ENCODE results near the gene DNAH8.

The DNAH8 gene

DNA sequence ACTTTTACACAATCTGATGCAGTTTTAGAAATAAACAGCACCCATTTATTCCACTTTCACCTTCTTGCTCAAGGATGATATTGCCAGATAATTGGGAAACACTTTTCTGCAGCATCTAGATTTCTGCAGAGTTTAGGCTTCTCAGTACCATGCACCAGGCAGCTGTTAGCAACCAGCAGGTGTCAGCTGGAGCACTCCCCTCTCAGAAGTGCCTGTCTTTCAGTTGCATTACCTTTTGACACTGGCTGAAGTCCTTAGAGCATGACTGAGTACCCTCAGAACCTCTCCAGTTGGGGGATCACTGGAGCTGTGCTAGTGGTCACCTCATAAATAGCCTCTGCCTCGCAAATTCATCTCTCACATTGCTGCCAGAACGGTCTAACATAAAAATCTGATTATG, 91.2 kb downstream of the DNAH8 start:
- no peaks in the 10 kb centered on the region for H3K9me3 ChIP-seq (ENCODE audit: control insufficient read depth, low read length)
- no peaks in the 10 kb centered on the region for H3K36me3 ChIP-seq (ENCODE audit: control insufficient read depth, insufficient read depth, low read length)
- no peak overlapping the region for H3K27ac ChIP-seq (ENCODE audit: insufficient read depth, low read depth, low read length, poor library complexity, severe bottlenecking)
- WGBS, 2 experiments: 60 to 92% methylated on average over 2 of the region's 2 CpGs
- H3K27me3 ChIP-seq (ENCODE audit: control insufficient read depth, insufficient read depth, low read length, poor library complexity, severe bottlenecking): no peaks in the 10 kb centered on the region
- no peak overlapping the region for H3K4me3 ChIP-seq (ENCODE audit: insufficient read depth, low read depth, low read length)
- H3K4me1 ChIP-seq (ENCODE audit: control insufficient read depth, insufficient read depth, low read length): no peaks in the 10 kb centered on the region

DNA sequence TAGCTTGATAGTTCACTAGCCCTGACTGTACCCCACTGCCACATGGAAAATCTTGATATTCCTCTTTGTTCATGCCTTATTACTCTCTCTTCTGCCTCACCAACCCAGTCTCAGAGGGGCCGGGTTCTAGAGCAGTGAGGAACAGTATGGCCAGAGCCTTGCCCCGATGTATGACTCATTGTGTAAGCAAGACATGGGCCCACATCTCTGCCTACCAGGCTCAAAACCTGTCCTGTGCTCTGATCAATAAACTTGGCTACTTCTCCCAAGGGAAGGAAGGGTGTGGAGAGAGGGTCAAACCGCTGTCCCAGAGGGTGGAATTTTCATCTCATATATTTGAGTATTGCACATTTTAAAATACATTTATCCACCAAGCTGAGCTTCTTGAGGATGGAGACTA, 91.7 kb downstream of the DNAH8 start:
- Histone ChIP-seq H3K27ac (ENCODE audit: insufficient read depth, low read depth, low read length, poor library complexity, severe bottlenecking) (no peak overlapping the region), H3K36me3 (ENCODE audit: control insufficient read depth, insufficient read depth, low read length) (no peaks in the 10 kb centered on the region), H3K27me3 (ENCODE audit: control insufficient read depth, insufficient read depth, low read length, poor library complexity, severe bottlenecking) (no peaks in the 10 kb centered on the region), H3K4me1 (ENCODE audit: control insufficient read depth, insufficient read depth, low read length) (no peaks in the 10 kb centered on the region), H3K9me3 (ENCODE audit: control insufficient read depth, low read length) (no peaks in the 10 kb centered on the region), H3K4me3 (ENCODE audit: insufficient read depth, low read depth, low read length) (no peak overlapping the region)
- 90 to 96% methylated on average over 2 of the region's 3 CpGs for WGBS, 2 experiments

DNA sequence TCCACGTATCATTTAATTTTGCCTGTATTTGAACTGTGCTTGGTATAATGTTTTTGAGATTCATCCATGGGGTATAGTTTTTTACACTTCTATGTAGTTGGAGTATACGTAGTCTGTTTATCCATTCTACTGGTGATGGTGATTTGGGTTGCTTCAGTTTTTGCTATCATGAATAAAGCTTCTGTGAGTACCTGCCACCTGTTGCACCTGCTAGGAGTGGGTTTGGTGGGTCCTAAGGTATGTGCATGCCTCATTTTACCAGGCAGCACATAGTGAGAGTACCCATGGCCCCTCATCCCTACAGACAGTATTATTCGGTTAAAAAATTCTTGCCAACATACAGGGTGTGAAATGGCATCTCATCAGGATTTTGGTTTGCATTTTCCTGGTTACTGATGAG, 92.9 kb downstream of the DNAH8 start:
- Histone ChIP-seq H3K4me3 (ENCODE audit: insufficient read depth, low read depth, low read length) (no peak overlapping the region), H3K27ac (ENCODE audit: insufficient read depth, low read depth, low read length, poor library complexity, severe bottlenecking) (no peak overlapping the region), H3K4me1 (ENCODE audit: control insufficient read depth, insufficient read depth, low read length) (no peaks in the 10 kb centered on the region), H3K9me3 (ENCODE audit: control insufficient read depth, low read length) (no peaks in the 10 kb centered on the region), H3K36me3 (ENCODE audit: control insufficient read depth, insufficient read depth, low read length) (no peaks in the 10 kb centered on the region), H3K27me3 (ENCODE audit: control insufficient read depth, insufficient read depth, low read length, poor library complexity, severe bottlenecking) (no peaks in the 10 kb centered on the region)
- 90 to 97% methylated on average over 2 to 3 of the region's 3 CpGs for WGBS, 2 experiments

DNA sequence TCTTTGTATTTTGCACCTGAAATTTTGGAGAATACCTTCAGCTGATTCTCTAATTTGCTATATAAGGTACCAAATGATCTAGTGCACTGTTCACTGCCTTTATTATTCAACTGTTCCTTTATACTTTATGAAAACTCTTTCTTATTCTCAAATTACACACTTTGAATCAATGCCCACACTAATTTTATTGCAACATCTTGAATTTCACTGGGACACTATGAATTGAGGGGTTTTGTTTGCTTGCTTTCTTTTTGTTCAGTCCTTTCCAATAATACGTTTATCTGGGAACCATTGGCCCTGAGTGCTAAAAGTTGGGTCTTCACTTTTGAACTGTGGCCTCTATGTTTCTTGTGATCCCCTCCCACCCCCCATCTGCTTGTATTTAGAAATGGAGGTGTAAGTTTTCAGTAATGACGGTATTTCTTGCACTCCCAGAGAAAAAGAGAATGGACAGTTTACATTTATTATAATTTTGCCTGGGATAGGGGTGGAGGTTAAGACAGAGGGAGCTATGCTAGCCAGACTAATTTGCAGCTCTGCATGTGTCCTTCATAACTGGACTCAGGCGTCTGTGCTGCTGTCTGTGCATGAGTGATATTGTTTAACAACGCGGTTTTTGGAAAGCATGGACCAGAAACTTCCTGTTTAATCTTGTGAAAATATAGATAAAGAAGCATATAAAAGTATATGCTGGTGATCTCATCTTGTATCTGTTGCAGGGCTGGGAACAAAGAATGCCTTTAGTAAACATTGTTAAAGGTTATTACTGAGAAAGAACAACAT, 98.1 kb downstream of the DNAH8 start:
- Histone ChIP-seq H3K36me3 (ENCODE audit: control insufficient read depth, insufficient read depth, low read length) (no peaks in the 10 kb centered on the region), H3K4me1 (ENCODE audit: control insufficient read depth, insufficient read depth, low read length) (no peaks in the 10 kb centered on the region), H3K4me3 (ENCODE audit: insufficient read depth, low read depth, low read length) (no peak overlapping the region), H3K9me3 (ENCODE audit: control insufficient read depth, low read length) (no peaks in the 10 kb centered on the region), H3K27ac (ENCODE audit: insufficient read depth, low read depth, low read length, poor library complexity, severe bottlenecking) (no peak overlapping the region), H3K27me3 (ENCODE audit: control insufficient read depth, insufficient read depth, low read length, poor library complexity, severe bottlenecking) (no peaks in the 10 kb centered on the region)
- WGBS, 2 experiments: 87 to 92% methylated on average over 5 of the region's 5 CpGs

DNA sequence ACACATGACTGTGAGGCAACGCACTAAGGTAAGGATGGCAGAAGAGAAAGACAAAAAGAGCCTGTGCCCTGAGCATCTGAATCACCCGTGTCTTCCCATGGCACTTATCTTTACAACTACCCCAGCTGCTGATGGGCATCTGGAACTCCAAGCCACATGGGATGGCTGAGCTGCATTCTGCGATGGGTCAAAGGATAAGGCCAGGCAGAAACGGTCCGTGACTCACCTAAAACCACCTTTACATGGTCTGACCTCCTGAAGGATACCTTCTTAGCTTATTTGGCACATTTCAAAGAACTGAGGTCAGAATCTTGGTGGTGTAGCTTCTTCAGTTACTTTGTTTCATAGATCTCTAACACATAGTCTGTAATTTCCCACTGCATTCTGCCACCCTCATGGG, 99.7 kb downstream of the DNAH8 start:
- H3K9me3 ChIP-seq (ENCODE audit: control insufficient read depth, low read length): no peaks in the 10 kb centered on the region
- 94 to 95% methylated on average over 5 of the region's 5 CpGs for WGBS, 2 experiments
- no peaks in the 10 kb centered on the region for H3K4me1 ChIP-seq (ENCODE audit: control insufficient read depth, insufficient read depth, low read length)
- H3K36me3 ChIP-seq (ENCODE audit: control insufficient read depth, insufficient read depth, low read length): no peaks in the 10 kb centered on the region
- no peak overlapping the region for H3K27ac ChIP-seq (ENCODE audit: insufficient read depth, low read depth, low read length, poor library complexity, severe bottlenecking)
- no peak overlapping the region for H3K4me3 ChIP-seq (ENCODE audit: insufficient read depth, low read depth, low read length)
- H3K27me3 ChIP-seq (ENCODE audit: control insufficient read depth, insufficient read depth, low read length, poor library complexity, severe bottlenecking): no peaks in the 10 kb centered on the region

DNA sequence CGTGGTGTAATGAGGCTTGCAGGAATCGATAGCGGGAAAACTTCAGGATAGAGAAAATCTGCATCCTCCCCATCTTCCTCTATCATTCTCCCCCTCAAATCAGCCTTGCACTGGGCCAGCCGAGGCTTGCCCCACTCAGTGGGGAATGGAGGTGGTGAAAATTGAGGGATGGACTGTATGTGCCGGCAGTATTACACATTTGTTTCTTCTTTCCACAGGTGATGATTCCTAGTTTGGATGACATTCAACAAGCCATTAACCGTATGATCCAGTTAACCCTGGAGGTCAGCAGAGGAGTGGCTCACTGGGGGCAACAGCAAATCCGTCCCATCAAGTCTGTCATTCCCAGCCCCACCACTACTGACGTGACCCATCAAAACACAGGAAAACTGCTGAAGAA, 100.1 kb downstream of the DNAH8 start:
- Histone ChIP-seq H3K27ac (ENCODE audit: insufficient read depth, low read depth, low read length, poor library complexity, severe bottlenecking) (no peak overlapping the region), H3K9me3 (ENCODE audit: control insufficient read depth, low read length) (no peaks in the 10 kb centered on the region), H3K4me3 (ENCODE audit: insufficient read depth, low read depth, low read length) (no peak overlapping the region), H3K4me1 (ENCODE audit: control insufficient read depth, insufficient read depth, low read length) (no peaks in the 10 kb centered on the region), H3K27me3 (ENCODE audit: control insufficient read depth, insufficient read depth, low read length, poor library complexity, severe bottlenecking) (no peaks in the 10 kb centered on the region), H3K36me3 (ENCODE audit: control insufficient read depth, insufficient read depth, low read length) (no peaks in the 10 kb centered on the region)
- 89 to 94% methylated on average over 5 to 8 of the region's 8 CpGs for WGBS, 2 experiments

DNA sequence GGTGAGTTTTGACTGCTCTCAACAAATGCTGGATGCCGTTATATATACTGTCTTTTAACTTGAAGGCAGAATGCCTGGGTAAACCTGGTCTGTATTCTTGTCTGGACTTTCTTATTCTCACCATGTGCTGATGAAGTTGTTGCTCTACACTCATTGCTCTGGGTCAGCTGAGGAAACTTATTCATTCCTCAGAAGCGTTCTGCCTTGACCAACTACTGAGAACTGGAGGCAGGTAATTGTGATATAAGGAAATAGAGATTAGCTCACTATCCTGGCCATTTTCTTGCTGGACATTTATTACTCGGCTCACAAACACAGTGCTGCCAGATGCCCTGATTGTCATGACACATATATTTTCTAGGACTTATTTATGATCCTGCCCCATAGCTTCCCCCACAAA, 103.6 kb downstream of the DNAH8 start:
- Histone ChIP-seq H3K9me3 (ENCODE audit: control insufficient read depth, low read length) (no peaks in the 10 kb centered on the region), H3K27me3 (ENCODE audit: control insufficient read depth, insufficient read depth, low read length, poor library complexity, severe bottlenecking) (no peaks in the 10 kb centered on the region), H3K36me3 (ENCODE audit: control insufficient read depth, insufficient read depth, low read length) (no peaks in the 10 kb centered on the region), H3K4me1 (ENCODE audit: control insufficient read depth, insufficient read depth, low read length) (no peaks in the 10 kb centered on the region), H3K4me3 (ENCODE audit: insufficient read depth, low read depth, low read length) (no peak overlapping the region), H3K27ac (ENCODE audit: insufficient read depth, low read depth, low read length, poor library complexity, severe bottlenecking) (no peak overlapping the region)
- WGBS, 2 experiments: 90 to 95% methylated on average over 3 of the region's 3 CpGs

DNA sequence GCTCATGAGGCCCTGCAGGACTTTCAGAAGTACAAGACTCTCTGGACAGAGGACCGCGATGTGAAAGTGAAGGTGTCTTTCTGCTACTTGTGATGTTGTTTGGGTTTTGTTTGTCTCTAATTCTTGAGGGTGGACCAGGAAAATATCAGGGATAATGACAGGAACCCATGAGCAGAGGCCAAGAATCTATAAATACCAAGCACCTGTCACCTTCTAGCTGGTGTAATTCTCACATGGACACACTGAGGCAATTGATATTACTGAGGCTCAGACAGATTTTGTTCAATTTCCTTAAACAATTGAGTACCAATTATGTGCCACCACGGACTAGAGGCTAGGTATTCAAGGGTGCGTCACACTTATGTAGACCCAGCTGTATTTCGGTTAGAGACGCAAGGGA, 107.9 kb downstream of the DNAH8 start:
- H3K9me3 ChIP-seq (ENCODE audit: control insufficient read depth, low read length): no peaks in the 10 kb centered on the region
- H3K4me3 ChIP-seq (ENCODE audit: insufficient read depth, low read depth, low read length): no peak overlapping the region
- WGBS, 2 experiments: 97% methylated on average over 6 of the region's 6 CpGs
- H3K36me3 ChIP-seq (ENCODE audit: control insufficient read depth, insufficient read depth, low read length): no peaks in the 10 kb centered on the region
- H3K27ac ChIP-seq (ENCODE audit: insufficient read depth, low read depth, low read length, poor library complexity, severe bottlenecking): no peak overlapping the region
- no peaks in the 10 kb centered on the region for H3K27me3 ChIP-seq (ENCODE audit: control insufficient read depth, insufficient read depth, low read length, poor library complexity, severe bottlenecking)
- no peaks in the 10 kb centered on the region for H3K4me1 ChIP-seq (ENCODE audit: control insufficient read depth, insufficient read depth, low read length)

DNA sequence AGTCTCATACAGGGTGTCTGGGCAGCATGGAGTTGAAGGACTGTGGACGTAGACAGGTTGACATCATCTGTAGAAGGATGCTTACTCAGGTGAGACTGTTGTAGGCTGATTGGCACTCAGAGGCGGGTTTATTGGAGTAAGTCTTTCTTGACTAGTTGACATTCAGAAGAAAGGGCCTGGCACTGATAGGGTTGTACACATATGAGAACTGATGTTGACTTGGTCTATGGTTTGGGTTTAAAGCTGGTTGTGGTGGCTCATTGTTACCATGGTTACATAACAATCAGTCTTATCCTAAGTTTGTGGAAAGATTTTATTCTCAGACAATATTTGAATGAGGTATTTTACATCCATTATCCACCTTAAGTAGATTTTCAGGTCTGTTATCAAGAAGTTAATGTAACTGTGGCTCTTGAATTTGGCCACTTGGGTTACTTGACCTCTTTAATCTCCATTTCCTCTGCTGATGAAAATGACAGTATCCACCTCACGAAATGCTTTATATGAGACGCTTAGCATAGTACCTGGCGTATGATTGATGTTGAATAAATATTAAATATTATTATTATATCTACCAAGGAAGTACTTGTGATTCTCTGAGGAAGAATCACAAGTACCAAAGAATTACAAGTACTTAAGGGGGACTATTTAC, 109.3 kb downstream of the DNAH8 start:
- H3K27me3 ChIP-seq (ENCODE audit: control insufficient read depth, insufficient read depth, low read length, poor library complexity, severe bottlenecking): no peaks in the 10 kb centered on the region
- H3K27ac ChIP-seq (ENCODE audit: insufficient read depth, low read depth, low read length, poor library complexity, severe bottlenecking): no peak overlapping the region
- no peaks in the 10 kb centered on the region for H3K4me1 ChIP-seq (ENCODE audit: control insufficient read depth, insufficient read depth, low read length)
- WGBS, 2 experiments: 95 to 97% methylated on average over 2 to 4 of the region's 5 CpGs
- no peaks in the 10 kb centered on the region for H3K9me3 ChIP-seq (ENCODE audit: control insufficient read depth, low read length)
- H3K36me3 ChIP-seq (ENCODE audit: control insufficient read depth, insufficient read depth, low read length): no peaks in the 10 kb centered on the region
- H3K4me3 ChIP-seq (ENCODE audit: insufficient read depth, low read depth, low read length): no peak overlapping the region

DNA sequence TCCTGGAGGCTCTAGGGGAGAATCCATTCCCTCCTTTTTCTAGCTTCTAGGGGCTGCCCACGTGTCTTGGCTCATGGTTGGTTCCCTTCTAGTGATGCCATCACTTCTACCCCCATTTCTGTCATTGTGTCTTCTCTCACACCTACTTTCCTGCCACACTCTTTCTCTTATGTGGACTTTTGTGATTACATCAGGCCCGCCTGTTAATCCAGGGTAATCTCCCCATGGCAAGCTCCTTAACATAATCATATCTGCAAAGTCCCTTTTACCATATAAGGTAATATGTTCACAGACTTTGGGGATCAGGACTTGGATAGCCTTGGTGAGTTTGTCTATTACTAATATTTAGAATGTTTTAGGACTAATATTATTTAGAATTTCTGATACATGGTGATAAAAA, 111.9 kb downstream of the DNAH8 start:
- Histone ChIP-seq H3K9me3 (ENCODE audit: control insufficient read depth, low read length) (no peaks in the 10 kb centered on the region), H3K4me1 (ENCODE audit: control insufficient read depth, insufficient read depth, low read length) (no peaks in the 10 kb centered on the region), H3K36me3 (ENCODE audit: control insufficient read depth, insufficient read depth, low read length) (no peaks in the 10 kb centered on the region), H3K27ac (ENCODE audit: insufficient read depth, low read depth, low read length, poor library complexity, severe bottlenecking) (no peak overlapping the region), H3K27me3 (ENCODE audit: control insufficient read depth, insufficient read depth, low read length, poor library complexity, severe bottlenecking) (no peaks in the 10 kb centered on the region), H3K4me3 (ENCODE audit: insufficient read depth, low read depth, low read length) (no peak overlapping the region)
- 93 to 94% methylated on average over 2 of the region's 2 CpGs for WGBS, 2 experiments

All from ectodermal cell (in vitro differentiated cells).